Measurements from ENCODE around the gene ADAM22.

Gene ADAM22

DNA sequence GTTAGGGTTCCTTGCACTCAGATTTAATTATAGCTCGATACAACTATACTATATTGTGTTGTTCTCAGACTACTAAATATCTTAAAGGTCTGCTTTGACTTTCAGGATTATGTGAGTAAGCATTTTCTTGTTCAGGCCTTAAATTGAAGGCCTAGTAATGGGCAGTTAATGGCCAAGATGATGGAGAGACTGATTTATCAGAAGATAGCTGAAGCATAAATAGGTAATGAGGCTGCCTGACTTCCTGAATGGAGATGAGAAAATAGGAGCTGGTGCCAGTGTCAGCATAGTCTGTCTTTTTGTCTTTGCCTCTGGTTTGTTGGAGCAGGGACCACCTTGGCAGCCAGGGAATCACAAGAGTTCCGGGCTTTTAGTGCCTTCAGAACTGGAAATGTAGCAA lies 32.2 kb downstream of the ADAM22 start:
- no peak for DNase-seq

DNA sequence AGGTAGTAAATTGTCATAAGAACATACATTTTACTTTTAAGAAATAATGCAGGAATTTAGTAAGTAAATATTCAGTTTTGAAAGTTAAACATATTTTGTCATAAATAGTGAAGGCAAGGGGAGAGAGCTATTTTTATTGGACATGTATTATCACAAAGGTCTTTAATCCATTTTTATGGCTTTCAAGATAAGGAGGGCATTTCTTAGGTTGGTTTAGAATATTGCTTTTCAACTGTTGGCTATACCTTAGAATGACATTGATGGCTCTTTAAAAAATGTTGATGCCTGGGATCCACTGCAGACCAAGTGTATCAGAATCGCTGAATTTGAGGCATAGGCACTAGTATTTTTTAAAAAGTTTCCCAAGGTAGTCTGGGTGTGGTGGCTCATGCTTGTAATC lies 34.0 kb downstream of the ADAM22 start:
- DNase-seq: no peak

GRCh38 chr7:87982116-87982515 lies 48.1 kb downstream of the ADAM22 start:
- no peak for DNase-seq

DNA sequence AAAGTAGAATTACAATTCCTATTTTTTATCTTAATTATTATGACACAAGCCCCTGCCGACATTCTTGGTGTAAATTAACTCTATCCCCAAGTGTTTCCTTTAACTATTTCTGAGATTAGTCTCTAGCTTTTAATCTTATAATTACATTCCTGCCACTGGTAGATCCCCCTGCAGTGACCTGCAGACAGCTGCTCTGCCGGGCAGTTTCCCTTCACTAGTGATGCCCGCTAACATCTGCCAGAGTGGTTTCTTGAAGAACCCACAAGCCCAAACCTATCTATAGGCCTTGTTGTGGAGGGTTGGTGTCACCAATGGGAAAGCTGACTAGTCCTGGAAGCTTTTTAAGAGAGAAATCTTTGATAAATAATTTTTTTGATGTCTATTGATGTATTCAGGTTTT lies 50.0 kb downstream of the ADAM22 start:
- no peak for DNase-seq

DNA sequence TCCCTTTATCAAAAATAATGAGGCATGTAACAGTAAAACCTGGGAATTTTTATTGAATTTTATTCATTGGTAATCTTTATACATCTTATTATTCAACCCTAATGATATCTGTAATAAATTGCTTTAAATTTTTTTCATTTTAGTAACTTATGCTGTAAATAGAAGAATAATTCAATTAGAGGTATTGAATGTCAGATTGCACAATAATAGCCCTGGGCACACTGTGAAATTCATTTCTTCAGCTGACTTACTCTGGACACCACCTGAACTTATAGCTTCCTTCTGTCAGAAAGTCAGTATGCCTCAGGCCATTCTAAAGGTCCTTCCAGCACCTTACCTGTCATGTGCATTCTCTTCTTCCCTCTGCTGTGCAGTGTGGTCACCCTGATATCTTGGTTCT lies 59.2 kb downstream of the ADAM22 start:
- DNase-seq: no peak

DNA sequence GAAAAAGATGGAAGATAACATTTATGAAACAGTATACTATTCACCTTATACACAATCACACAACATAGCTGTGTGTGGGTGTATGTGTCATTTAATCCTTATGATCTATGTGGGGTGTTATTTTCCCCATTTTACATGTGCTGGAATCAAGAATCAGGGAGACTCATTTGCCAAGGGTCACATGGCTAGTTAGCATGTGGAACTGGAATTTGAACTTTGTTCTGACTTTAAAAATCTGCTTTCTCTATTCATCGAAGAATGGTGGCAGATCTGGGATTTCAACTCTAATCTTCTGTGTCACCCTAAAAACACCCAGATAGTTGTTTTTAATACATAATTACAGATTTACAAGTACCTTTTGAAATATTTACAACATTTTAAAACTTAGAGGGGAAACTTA lies 65.2 kb downstream of the ADAM22 start:
- no peak for DNase-seq

DNA sequence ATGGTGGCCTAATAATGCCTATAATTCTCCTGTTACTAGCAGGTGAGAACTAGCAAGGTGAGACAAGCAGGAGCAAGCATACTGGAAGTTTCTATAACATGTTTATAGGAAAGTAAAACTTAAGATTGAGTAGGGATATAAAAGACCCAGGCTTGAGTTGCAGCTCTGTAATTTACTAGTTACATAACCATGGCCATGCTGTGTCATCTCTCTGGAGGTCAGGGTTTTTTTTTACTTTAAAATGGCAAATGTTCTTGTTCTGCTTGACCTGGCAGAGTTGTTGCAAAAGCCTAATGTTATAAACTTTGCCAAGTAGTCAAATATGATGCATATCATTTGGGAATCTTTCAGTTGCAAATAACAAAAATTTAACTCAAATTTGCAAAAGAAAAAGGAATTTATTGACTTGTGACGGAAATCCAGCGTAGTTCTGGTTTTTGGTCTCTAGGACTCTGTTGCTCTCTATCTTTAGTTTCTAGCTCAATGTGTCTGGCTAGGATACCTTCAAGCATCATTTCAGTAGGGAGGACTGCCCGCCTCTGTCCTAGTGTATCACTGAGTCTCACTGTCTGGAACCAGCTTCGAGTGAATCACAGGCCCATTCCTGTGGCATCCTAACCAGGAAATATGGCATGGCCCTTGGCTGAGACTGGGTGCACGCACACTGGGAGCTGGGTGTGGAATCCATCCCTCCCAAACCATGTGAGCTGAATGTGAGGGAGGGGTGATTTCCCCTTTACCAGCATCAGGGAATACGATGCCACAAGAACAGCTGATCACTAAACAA lies 67.9 kb downstream of the ADAM22 start:
- no peak for DNase-seq

DNA sequence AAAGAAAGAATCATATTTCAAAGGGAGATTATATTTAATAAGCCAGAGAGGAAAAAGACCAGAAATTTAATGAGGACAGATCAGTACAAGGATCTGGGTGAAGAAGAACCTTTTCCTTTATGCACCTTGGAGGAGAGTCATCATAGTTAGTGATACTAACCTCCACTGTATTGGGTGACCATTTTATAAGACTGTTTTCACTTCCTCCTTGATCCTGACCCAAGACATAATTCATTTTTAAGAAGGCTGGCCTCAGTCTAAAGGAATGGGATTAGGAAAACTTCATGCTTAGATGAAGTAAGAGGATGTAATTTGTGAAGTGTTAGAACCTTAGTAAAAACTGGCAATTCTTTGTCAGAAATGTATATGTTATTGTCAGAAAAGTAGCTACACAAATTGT lies 68.6 kb downstream of the ADAM22 start:
- DNase-seq: no peak

- DNase-seq: no peak
Measured at GRCh38 chr7:88003581-88003980, 69.5 kb downstream of the ADAM22 start.

GRCh38 chr7:88005191-88005590 lies 71.1 kb downstream of the ADAM22 start:
- no peak for DNase-seq

DNA sequence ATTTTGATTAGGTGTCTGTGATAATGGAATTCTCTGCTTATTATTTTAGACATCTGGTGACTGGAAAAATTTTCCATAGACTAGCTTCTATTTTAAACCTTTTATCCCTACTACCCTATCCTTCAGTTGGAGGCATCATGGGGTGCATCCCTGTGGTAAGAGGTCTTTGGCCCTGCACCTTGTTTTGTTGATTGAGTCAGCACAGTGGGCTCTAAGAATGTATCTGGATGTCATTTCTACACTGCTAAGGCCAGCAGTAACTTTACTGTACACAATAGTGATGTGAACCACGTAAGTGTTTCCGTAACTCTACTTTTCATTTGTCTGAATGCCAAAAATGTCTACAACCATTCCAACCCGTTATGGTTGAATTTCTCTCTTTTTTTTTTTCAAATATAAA lies 75.6 kb downstream of the ADAM22 start:
- DNase-seq: no peak

DNA sequence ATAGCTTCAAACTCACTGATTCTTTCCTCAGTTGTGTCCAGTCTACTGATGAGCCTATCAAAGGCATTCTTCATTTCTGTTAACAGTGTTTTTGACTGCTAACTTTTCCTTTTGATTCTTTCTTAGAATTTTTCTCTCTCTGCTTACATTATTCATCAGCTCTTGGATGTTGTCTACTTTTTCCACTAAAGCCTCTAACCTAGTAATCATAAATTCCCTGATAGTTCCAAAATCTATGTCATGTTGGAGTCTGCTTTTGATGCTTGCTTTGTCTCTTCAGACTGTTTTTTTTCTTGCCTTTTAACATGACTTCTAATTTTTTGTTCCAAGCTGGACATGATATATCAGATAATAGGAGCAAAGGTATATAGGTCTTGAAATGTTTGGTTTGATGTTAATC lies 78.0 kb downstream of the ADAM22 start:
- no peak for DNase-seq

DNA sequence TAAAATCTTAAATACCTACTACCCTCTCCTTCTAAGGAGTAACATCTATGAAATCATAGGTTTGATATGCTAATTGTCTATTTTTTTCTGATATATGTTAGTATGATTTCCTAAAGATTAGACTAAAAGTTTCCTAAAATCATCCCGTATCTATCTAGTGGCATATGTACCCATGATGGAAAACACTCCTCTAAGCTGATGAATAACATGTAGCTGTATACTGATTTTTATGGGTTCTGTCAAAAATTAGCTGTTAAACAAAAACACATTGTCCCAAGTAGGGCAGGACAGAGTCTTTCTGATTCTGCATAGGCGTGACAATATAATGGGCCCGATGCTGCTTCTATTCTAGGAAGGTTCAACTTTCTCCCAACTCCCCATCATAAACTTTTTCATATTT lies 79.9 kb downstream of the ADAM22 start:
- no peak for DNase-seq

DNA sequence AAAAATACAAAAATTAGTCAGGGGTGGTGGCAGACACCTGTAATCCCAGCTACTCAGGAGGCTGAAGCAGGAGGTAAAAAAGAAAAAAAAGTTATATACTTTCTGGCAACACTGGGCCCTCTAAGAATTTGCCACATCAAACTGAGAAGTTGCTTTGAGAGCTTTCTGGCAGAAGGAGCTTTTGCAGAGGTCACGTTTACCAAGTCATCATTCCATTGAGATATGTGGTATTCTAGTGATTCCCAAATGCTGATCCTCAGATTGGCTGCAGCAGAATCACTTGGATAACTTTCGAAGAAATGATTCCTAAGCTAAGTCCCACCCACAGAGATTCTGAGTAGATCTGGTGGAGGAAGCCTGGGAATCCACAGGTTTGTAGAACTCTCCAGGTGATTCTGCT lies 80.5 kb downstream of the ADAM22 start:
- no peak for DNase-seq

DNA sequence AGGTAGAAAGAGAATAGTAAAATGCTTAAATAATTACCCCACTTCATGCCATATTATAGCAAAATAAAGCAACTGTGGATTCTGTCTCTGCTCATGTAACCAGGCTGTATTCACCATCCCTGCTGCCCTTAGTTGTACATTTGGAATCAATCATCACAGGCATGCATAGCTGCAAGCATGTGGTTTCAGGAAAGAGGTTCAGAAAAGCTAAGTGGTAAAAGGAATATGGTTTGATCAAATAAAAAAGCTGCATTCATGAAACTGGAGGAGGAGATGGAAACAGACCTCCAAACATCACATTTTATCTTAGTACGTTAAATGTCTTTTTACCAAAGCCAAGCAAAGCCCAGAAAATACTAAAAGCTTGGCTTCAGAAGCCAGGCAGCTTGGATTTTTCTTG lies 81.3 kb downstream of the ADAM22 start:
- DNase-seq: no peak

DNA sequence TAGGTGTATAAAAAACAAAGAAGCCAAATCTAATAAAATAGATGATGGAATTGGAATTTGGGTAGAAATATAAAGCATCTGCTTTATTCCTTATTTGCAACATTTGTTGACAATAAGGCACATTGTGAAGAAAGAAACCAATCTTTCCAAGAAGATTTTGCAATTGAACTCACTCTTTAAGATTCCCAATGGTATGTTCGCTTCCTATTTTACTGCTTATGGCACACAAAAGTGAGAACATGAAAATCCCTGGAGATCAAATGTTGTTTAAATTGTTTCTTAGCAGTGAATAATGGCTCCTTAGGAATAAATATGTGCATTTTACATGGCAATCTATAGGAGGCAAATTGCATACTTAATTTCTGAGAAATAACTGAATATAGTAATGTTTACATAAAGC lies 84.5 kb downstream of the ADAM22 start:
- no peak for DNase-seq

DNA sequence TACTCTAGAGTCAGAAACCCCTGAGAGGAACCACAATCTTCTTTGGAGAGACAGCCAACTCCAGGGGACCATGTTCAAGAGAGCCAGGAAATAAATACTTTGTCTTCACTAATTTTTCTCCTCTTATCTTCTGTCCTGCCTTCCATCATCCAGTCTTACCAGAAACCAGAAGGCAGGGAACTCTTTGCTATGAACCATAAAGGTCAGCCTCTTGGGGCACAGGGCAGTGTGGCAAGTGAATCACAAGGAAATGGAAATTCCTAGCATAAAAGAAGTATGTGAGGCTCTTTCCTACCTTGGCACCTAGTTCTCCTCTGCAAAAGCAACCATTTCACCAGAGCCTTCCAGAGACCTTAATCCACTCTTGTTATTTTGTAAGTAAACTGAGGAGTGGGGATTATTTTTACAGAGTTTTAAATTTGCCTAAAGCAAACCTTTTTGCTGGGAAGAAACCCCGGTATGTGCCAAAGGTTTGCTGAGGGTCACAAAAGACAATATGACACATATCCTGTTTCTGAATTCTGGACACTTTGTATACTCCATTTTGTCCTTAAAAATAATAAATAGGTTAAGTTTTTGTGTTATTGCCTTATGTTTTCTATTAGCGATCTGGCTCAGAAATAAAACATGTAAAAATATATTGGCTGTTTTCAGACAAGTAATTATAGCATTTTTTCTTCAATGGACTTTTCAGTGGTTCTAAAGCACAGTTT lies 87.1 kb downstream of the ADAM22 start:
- DNase-seq: no peak

GRCh38 chr7:88027724-88028123 lies 93.7 kb downstream of the ADAM22 start:
- DNase-seq: peak; percentile 39

- DNase-seq: no peak
Measured at GRCh38 chr7:88034083-88034695, 100.1 kb downstream of the ADAM22 start.

- no peak for DNase-seq
Measured at GRCh38 chr7:88037050-88037449, 103.0 kb downstream of the ADAM22 start.

- no peak for DNase-seq
Measured at GRCh38 chr7:88040694-88041093, 106.6 kb downstream of the ADAM22 start.

GRCh38 chr7:88041583-88041982 lies 107.5 kb downstream of the ADAM22 start:
- DNase-seq: no peak

- no peak for DNase-seq
Measured at GRCh38 chr7:88042157-88042556, 108.1 kb downstream of the ADAM22 start.

DNA sequence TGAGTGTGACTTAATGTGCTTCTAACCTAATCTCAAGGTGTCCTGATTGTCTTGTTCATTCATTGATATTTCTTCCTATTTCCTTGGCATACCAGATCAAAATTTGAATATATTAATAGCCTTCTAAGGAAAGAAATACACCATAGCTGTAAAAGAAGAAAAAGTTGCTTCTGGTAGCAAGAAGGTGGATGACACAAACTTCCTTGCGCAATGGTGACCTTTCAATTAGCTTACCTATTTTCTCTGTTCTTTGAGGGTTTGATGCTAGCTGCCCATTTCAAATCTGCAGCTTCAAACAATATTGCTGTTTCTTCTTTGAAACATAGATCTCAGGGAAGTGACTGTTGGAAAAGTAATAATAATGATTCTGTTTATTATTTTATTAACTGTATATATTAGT lies 108.8 kb downstream of the ADAM22 start:
- DNase-seq: no peak
